CD14-positive monocyte (primary cell): Measurements from ENCODE around the gene PHF13. TPM values are rescaled to one million over a fixed set of nuclear protein-coding genes. Genes with fewer than 3 reads are reported as not detected.

Experiments
- DNase-seq, 3 donors: peaks; one replicate each; pipeline ENCODE4 v3.0.0-alpha.2; 2011 to 2022
- H2AFZ ChIP-seq: 2 replicates; pipeline ENCODE4 v1.6.0; 2012; ENCODE audit warnings: mild to moderate bottlenecking, low read depth, low read length, inconsistent platforms; ENCODE audit not compliant: insufficient read depth, poor library complexity, severe bottlenecking
- H3K27ac ChIP-seq, 2 donors: 1 replicate in 1 of 2; 2 replicates in 1 of 2; pipeline ENCODE4 v1.5.1; 2012 to 2013; ENCODE audit warnings: low read length in 2 of 2, control low read depth in 1 of 2, inconsistent platforms in 1 of 2, low read depth in 1 of 2, mild to moderate bottlenecking in 1 of 2
- H3K27me3 ChIP-seq, 2 donors: one replicate each; pipeline versions ENCODE4 v1.6.0 to v1.6.1; 2011 to 2013; ENCODE audit warnings: low read length in 2 of 2; ENCODE audit not compliant: control insufficient read depth in 2 of 2, insufficient read depth in 2 of 2
- H3K36me3 ChIP-seq, 2 donors: replicated peaks in 1 of 2; 1 replicate in 1 of 2; 2 replicates in 1 of 2; pipeline versions ENCODE4 v1.5.1 to v1.6.1; 2012 to 2013; ENCODE audit warnings: low read length in 2 of 2, control low read depth in 1 of 2, inconsistent platforms in 1 of 2, mild to moderate bottlenecking in 1 of 2; ENCODE audit not compliant: insufficient read depth in 2 of 2, control insufficient read depth in 1 of 2
- H3K4me1 ChIP-seq, 2 donors: 1 replicate in 1 of 2; 2 replicates in 1 of 2; pipeline versions ENCODE4 v1.5.1 to v1.6.1; 2012 to 2013; ENCODE audit warnings: low read length in 2 of 2, control low read depth in 1 of 2, inconsistent platforms in 1 of 2, mild to moderate bottlenecking in 1 of 2, moderate library complexity in 1 of 2; ENCODE audit not compliant: insufficient read depth in 2 of 2, control insufficient read depth in 1 of 2
- H3K4me2 ChIP-seq: replicated peaks from 2 replicates; pipeline ENCODE3; 2012; ENCODE audit warnings: low read length, moderate library complexity, mild to moderate bottlenecking; ENCODE audit not compliant: poor library complexity, severe bottlenecking; ENCODE audit errors: extremely low read depth
- H3K4me3 ChIP-seq, 3 experiments: fragments of 200-600 bp in 1 of 3; sonication (generic) in 1 of 3; replicated peaks in 1 of 3; 1 replicate in 2 of 3; 2 replicates in 1 of 3; pipeline ENCODE4 v1.5.1; 2011 to 2013; ENCODE audit warnings: low read length in 3 of 3, mild to moderate bottlenecking in 3 of 3, control low read depth in 2 of 3, low read depth in 2 of 3, inconsistent platforms in 1 of 3, moderate library complexity in 1 of 3
- H3K79me2 ChIP-seq: 2 replicates; pipeline ENCODE4 v1.6.0; 2012; ENCODE audit warnings: mild to moderate bottlenecking, control low read depth, inconsistent platforms, low read length, moderate library complexity; ENCODE audit not compliant: insufficient read depth
- H3K9ac ChIP-seq: 2 replicates; pipeline ENCODE4 v1.6.0; 2017; ENCODE audit warnings: low read length, mild to moderate bottlenecking; ENCODE audit not compliant: insufficient read depth, poor library complexity, severe bottlenecking
- H3K9me3 ChIP-seq, 2 donors: replicated peaks in 1 of 2; 1 replicate in 1 of 2; 2 replicates in 1 of 2; pipeline versions ENCODE4 v1.5.1 to v1.6.1; 2012 to 2013; ENCODE audit warnings: low read length in 2 of 2, control low read depth in 1 of 2; ENCODE audit not compliant: control insufficient read depth in 1 of 2, insufficient read depth in 1 of 2
- H4K20me1 ChIP-seq: 2 replicates; pipeline ENCODE4 v1.6.0; 2012; ENCODE audit warnings: mild to moderate bottlenecking, low read length, control low read depth, moderate library complexity; ENCODE audit not compliant: insufficient read depth
- H3K27ac Mint-ChIP-seq, 7 donors: one replicate each; pipeline ENCODE4 v1.8.0; 2020; ENCODE audit warnings: mild to moderate bottlenecking in 7 of 7, mixed read lengths in 7 of 7, moderate library complexity in 6 of 7, inconsistent platforms in 2 of 7
- H3K27me3 Mint-ChIP-seq, 3 donors: one replicate each; pipeline ENCODE4 v1.8.0; 2021 to 2022; ENCODE audit warnings: low read depth in 3 of 3, mild to moderate bottlenecking in 3 of 3, mixed read lengths in 3 of 3, moderate library complexity in 3 of 3, inconsistent platforms in 1 of 3
- H3K36me3 Mint-ChIP-seq, 2 donors: one replicate each; pipeline ENCODE4 v1.8.0; 2020; ENCODE audit warnings: mixed read lengths in 2 of 2, inconsistent platforms in 1 of 2, mild to moderate bottlenecking in 1 of 2
- H3K4me1 Mint-ChIP-seq: one replicate; pipeline ENCODE4 v1.8.0; 2020; ENCODE audit warnings: mild to moderate bottlenecking, mixed read lengths
- H3K4me3 Mint-ChIP-seq, 2 donors: one replicate each; pipeline ENCODE4 v1.8.0; 2020; ENCODE audit warnings: mild to moderate bottlenecking in 2 of 2, mixed read lengths in 2 of 2, moderate library complexity in 1 of 2
- H3K9me3 Mint-ChIP-seq, 7 donors: one replicate each; pipeline ENCODE4 v1.8.0; 2020 to 2022; ENCODE audit warnings: mixed read lengths in 7 of 7, mild to moderate bottlenecking in 6 of 7, moderate library complexity in 6 of 7, inconsistent platforms in 2 of 7
- WGBS: methylation state at CpG from one replicate; pipeline ENCODE4 v1.1.5; 2013; ENCODE audit warnings: missing lambda C conversion rate; ENCODE audit not compliant: insufficient coverage; 5-methylcytosine and 5-hydroxymethylcytosine counted together
- intact Hi-C, 2 donors: fragments of 100-400 bp; cut with micrococcal nuclease; formaldehyde crosslinking; loops; one replicate each; pipeline versions ENCODE4 v1.15.0 to v1.15.1; 2023
- polyA plus RNA-seq, 3 donors: library from polyadenylated mRNA; depleted of rRNA in 1 of 3; unstranded in 2 of 3; stranded (reverse) in 1 of 3; fragments of 300-500 nt in 2 of 3; fragments of >200 nt in 1 of 3; fragmentation: Illumina TruSeq in 2 of 3; gene quantifications; 1 replicate in 2 of 3; 2 replicates in 1 of 3; pipeline ENCODE4 v1.2.3, GENCODE V29; 2012 to 2021
- TF ChIP-seq, protein P1 (sequence below): fragments of 200-600 bp; IDR thresholded peaks from one replicate; pipeline ENCODE4 v1.8.0; 2022; ENCODE audit warnings: antibody characterized with exemption, mild to moderate bottlenecking

The PHF13 gene
- polyA plus RNA-seq, 3 donors = 1.0 to 7.3 (median 1.7) TPM

DNA sequence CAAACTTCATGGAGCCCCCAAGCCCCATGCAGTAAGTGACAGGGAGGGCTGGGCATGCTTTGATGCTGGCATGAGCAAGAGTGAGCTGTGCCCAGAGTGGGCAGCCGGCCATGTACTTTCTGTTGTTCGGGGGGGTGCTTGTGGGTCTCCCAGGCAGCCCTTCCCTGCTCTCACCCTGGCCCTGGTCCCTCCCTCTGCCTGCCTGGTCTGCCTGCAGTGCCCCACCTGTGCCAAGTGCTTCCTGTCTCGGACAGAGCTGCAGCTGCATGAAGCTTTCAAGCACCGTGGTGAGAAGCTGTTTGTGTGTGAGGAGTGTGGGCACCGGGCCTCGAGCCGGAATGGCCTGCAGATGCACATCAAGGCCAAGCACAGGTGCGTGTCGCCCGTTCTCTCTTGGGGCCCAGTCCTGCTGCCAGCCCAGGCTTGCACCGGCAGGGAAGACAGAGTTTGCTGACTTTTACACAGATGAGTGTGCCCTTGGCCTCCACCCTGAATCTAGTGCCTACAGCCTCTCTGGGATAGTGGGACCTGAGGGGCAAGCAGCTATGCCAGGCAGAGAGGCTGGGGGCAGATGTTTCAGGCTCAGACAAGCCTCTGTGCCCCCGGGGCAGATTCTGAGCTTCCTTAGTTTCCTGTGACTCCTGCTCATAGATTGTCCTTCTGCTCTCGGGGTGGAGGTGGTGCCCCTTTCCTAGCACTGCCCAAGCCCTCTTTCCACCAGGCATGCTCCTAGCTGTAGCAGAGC, 26.1 kb upstream of the PHF13 start:
- Mint-ChIP-seq H3K9me3 (no peaks in the 10 kb centered on the region), H3K4me3 (no peak overlapping the region), H3K4me1 (peaks cover 34% of the 10 kb centered on the region), H3K36me3 (peaks cover 45 to 57% of the 10 kb centered on the region in 2 donors), H3K27me3 (no peaks in the 10 kb centered on the region), H3K27ac (peak overlapping the region in 2 of 7 donors; percentile 46 to 50)
- Histone ChIP-seq H3K27me3 (no peaks in the 10 kb centered on the region), H3K4me2 (no peak overlapping the region), H3K9ac (no peak overlapping the region), H3K36me3 (peaks cover 54 to 70% of the 10 kb centered on the region in 2 donors), H3K27ac (no peak overlapping the region), H3K4me3 (no peak overlapping the region), H3K9me3 (no peaks in the 10 kb centered on the region), H3K79me2 (peaks cover 27% of the 10 kb centered on the region), H2AFZ (no peak overlapping the region), H4K20me1 (peaks cover 98% of the 10 kb centered on the region), H3K4me1 (peaks cover 27 to 32% of the 10 kb centered on the region in 2 donors)
- 53% methylated on average over 13 of the region's 13 CpGs for WGBS
- TF ChIP-seq, protein P1, sequence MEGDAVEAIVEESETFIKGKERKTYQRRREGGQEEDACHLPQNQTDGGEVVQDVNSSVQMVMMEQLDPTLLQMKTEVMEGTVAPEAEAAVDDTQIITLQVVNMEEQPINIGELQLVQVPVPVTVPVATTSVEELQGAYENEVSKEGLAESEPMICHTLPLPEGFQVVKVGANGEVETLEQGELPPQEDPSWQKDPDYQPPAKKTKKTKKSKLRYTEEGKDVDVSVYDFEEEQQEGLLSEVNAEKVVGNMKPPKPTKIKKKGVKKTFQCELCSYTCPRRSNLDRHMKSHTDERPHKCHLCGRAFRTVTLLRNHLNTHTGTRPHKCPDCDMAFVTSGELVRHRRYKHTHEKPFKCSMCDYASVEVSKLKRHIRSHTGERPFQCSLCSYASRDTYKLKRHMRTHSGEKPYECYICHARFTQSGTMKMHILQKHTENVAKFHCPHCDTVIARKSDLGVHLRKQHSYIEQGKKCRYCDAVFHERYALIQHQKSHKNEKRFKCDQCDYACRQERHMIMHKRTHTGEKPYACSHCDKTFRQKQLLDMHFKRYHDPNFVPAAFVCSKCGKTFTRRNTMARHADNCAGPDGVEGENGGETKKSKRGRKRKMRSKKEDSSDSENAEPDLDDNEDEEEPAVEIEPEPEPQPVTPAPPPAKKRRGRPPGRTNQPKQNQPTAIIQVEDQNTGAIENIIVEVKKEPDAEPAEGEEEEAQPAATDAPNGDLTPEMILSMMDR = no peak
- intact Hi-C loops = no loop called here
- peak in 1 of 3 donors; percentile 8 for DNase-seq

DNA sequence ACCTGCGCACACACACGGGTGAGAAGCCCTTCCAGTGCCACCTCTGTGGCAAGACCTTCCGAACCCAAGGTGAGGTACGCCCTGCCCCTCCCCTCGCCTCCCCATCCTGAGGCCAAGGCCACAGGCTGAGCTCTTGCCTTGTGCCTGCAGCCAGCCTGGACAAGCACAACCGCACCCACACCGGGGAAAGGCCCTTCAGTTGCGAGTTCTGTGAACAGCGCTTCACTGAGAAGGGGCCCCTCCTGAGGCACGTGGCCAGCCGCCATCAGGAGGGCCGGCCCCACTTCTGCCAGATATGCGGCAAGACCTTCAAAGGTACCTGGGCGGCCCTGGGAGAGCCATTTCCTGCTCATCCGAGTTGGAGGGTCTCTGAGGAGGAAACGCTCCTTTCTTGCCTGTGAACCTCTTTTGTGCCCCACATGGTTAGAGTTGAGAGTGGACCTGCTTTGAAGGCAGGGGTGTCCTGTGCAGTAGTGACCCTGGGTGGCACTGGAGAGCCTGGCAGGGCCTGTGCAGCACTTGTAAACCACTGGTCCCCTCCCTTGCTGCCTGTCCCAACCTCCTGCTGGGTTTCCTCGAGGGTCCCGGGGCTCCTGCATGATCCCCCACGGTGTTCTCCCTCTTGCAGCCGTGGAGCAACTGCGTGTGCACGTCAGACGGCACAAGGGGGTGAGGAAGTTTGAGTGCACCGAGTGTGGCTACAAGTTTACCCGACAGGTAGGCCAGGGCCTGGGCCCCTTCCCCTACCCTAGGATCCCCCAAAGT, 25.2 kb upstream of the PHF13 start:
- Histone ChIP-seq H3K27me3 (no peaks in the 10 kb centered on the region), H3K4me3 (no peak overlapping the region), H3K4me1 (peaks cover 21 to 27% of the 10 kb centered on the region in 2 donors), H3K27ac (no peak overlapping the region), H2AFZ (no peak overlapping the region), H3K79me2 (peaks cover 21% of the 10 kb centered on the region), H3K9me3 (no peaks in the 10 kb centered on the region), H3K9ac (no peak overlapping the region), H3K36me3 (peaks cover 63 to 78% of the 10 kb centered on the region in 2 donors), H4K20me1 (peaks cover 100% of the 10 kb centered on the region), H3K4me2 (no peak overlapping the region)
- Mint-ChIP-seq H3K36me3 (peaks cover 50 to 66% of the 10 kb centered on the region in 2 donors), H3K27me3 (no peaks in the 10 kb centered on the region), H3K4me1 (peaks cover 29% of the 10 kb centered on the region), H3K9me3 (no peaks in the 10 kb centered on the region), H3K27ac (peak overlapping the region in 2 of 7 donors; percentile 35 to 54), H3K4me3 (no peak overlapping the region)
- intact Hi-C loops = no loop called here
- DNase-seq = no peak
- 81% methylated on average over 22 of the region's 25 CpGs for WGBS
- TF ChIP-seq, protein P1 = no peak
